HUES64 (cell line): ENCODE data around the gene MRPL11.

Experiments used
- H3K27ac ChIP-seq: 2 replicates; pipeline ENCODE4 v1.7.0; 2013; ENCODE audit warnings: low read depth, low read length, inconsistent platforms
- H3K27me3 ChIP-seq: 2 replicates; pipeline ENCODE4 v1.6.1; 2013; ENCODE audit warnings: mild to moderate bottlenecking, low read length; ENCODE audit not compliant: insufficient read depth
- H3K36me3 ChIP-seq: 2 replicates; pipeline ENCODE4 v1.6.1; 2013; ENCODE audit warnings: mild to moderate bottlenecking, low read length; ENCODE audit not compliant: insufficient read depth
- H3K4me1 ChIP-seq: 2 replicates; pipeline ENCODE4 v1.6.1; 2013; ENCODE audit warnings: mild to moderate bottlenecking, low read length, moderate library complexity; ENCODE audit not compliant: insufficient read depth
- H3K4me3 ChIP-seq: 2 replicates; pipeline ENCODE4 v1.5.1; 2013; ENCODE audit warnings: mild to moderate bottlenecking, low read length, moderate library complexity
- H3K9ac ChIP-seq: 2 replicates; pipeline ENCODE4 v1.6.1; 2013; ENCODE audit warnings: mild to moderate bottlenecking, low read depth, low read length
- H3K9me3 ChIP-seq: 2 replicates; pipeline ENCODE4 v1.6.1; 2013; ENCODE audit warnings: low read depth, low read length; ENCODE audit not compliant: insufficient read depth
- WGBS: fragments of 150-250, 120-280 bp; methylation state at CpG from one replicate; pipeline ENCODE4 v1.1.7; 2013; ENCODE audit warnings: missing lambda C conversion rate; 5-methylcytosine and 5-hydroxymethylcytosine counted together

The MRPL11 gene

DNA sequence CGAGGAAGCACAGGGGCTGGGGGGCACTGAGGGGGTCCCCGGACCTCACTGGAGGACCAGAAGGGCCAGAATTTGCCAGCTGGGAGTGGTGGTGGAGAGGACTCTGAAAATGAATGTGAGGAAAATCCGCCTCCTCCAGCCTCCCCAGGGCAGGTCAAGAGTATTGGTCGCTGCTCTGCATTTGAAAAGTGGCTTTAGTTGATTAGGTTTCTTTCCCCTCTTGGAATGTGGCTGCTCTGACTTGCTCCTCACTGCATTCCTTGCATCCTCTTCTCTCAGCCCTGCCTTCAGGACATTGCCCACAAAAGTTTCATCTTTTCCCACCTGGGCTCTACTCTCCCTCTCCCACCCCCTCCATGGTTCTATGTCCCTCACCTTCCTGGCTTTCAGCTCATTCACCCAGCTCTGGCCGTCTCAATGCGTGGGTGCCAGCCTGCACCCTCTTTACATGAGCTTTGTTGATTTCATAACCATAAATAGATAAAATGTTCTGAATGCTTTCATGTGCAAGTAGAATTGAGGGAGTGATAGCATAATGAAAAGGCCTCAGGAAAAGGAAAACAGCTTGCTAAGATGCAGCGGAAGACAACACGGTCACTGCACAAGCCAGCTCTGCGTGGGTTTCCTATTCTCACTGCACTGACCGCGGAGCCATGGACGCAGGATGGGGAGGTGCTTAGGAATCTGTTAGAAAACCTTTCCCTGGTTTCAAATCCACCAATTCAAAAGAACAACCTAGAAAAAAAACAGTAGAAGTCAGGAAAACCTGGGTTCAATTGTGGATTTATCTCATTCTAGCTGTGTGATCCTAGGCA, 24.3 kb downstream of the MRPL11 start:
- 43% methylated on average over 11 of the region's 12 CpGs for WGBS
- Histone ChIP-seq H3K9ac (peak overlapping the region; percentile 31; the same call in 1 of the 2 replicates), H3K4me3 (peak overlapping the region; percentile 24), H3K36me3 (no peaks in the 10 kb centered on the region), H3K27me3 (peaks cover 6% of the 10 kb centered on the region), H3K4me1 (peaks cover 46% of the 10 kb centered on the region), H3K9me3 (no peaks in the 10 kb centered on the region), H3K27ac (peak overlapping the region; percentile 92)

DNA sequence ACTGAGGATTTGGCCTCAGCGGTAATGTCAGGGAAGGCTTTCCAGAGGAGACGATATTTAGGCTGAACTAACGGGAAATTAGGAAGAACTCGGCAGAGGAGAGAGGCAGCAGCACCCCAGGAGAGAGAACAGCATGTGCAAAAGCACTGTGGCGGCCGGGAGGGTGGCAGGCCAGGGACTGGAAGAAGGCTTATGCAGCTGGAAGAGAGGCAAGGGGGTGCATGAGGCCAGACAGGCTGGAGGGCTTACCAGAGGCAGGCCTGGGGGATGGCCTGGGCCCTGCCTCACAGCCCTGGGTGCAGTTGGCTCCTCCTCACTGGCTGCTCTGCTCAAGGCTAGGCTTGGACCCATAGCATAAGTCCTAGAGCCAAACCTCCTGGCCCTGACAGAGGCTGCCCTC, 25.5 kb downstream of the MRPL11 start:
- Histone ChIP-seq H3K27ac (peak overlapping the region; percentile 92), H3K4me1 (peaks cover 37% of the 10 kb centered on the region), H3K27me3 (no peaks in the 10 kb centered on the region), H3K9me3 (no peaks in the 10 kb centered on the region), H3K4me3 (no peak overlapping the region), H3K36me3 (no peaks in the 10 kb centered on the region), H3K9ac (no peak overlapping the region)
- WGBS = 91% methylated on average over 6 of the region's 6 CpGs

GRCh38 chr11:66412110-66412509, 26.5 kb downstream of the MRPL11 start:
- WGBS = 88% methylated on average over 7 of the region's 7 CpGs
- Histone ChIP-seq H3K27ac (no peak overlapping the region), H3K4me1 (peaks cover 29% of the 10 kb centered on the region), H3K4me3 (no peak overlapping the region), H3K36me3 (no peaks in the 10 kb centered on the region), H3K27me3 (no peaks in the 10 kb centered on the region), H3K9me3 (no peaks in the 10 kb centered on the region), H3K9ac (no peak overlapping the region)

DNA sequence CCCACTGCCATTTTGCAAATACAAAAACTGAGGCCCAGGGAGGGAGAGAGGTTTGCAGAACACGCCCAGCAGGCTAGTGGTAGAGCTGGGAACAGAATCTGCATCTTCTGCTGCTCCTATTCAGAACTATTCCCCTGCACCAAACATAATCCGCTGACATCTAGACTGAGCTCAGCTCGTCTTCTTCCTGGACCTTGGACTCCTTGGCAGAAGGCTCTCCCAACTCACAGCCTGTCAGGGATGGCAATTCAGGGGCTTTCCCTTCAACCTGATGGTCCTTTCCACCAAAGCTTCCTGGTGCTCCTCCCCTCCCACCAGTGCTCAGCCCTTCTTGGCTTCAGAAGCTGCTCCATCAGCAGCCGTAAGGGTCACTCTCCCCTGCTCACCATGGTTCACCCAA, 27.3 kb downstream of the MRPL11 start:
- 90% methylated on average over 4 of the region's 4 CpGs for WGBS
- no peaks in the 10 kb centered on the region for H3K9me3 ChIP-seq
- H3K36me3 ChIP-seq = no peaks in the 10 kb centered on the region
- H3K4me3 ChIP-seq = no peak overlapping the region
- peaks cover 29% of the 10 kb centered on the region for H3K4me1 ChIP-seq
- no peak overlapping the region for H3K9ac ChIP-seq
- H3K27me3 ChIP-seq = no peaks in the 10 kb centered on the region
- H3K27ac ChIP-seq = no peak overlapping the region

DNA sequence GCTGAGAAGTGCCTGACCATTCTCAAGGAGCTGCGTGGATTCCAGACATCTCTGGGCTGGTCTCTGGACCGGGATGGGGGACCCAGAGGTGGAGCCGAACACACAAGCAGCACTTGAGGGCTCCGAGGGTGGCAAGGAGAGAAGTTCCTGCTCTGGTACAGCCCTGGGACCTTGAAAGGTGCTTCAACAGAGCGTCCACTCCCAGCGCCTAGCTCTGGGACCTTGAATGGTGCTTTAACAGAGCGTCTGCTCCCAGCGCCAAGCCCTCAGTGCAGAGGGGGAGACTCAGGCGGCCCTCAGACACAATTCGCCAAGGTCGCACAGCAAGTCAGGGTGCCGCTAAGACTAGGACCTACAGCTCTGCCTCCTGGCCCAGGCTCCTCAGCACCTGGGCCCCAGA, 28.5 kb downstream of the MRPL11 start:
- peaks cover 28% of the 10 kb centered on the region for H3K4me1 ChIP-seq
- no peaks in the 10 kb centered on the region for H3K9me3 ChIP-seq
- no peak overlapping the region for H3K4me3 ChIP-seq
- no peak overlapping the region for H3K27ac ChIP-seq
- no peak overlapping the region for H3K9ac ChIP-seq
- 94% methylated on average over 12 of the region's 12 CpGs for WGBS
- no peaks in the 10 kb centered on the region for H3K36me3 ChIP-seq
- no peaks in the 10 kb centered on the region for H3K27me3 ChIP-seq

DNA sequence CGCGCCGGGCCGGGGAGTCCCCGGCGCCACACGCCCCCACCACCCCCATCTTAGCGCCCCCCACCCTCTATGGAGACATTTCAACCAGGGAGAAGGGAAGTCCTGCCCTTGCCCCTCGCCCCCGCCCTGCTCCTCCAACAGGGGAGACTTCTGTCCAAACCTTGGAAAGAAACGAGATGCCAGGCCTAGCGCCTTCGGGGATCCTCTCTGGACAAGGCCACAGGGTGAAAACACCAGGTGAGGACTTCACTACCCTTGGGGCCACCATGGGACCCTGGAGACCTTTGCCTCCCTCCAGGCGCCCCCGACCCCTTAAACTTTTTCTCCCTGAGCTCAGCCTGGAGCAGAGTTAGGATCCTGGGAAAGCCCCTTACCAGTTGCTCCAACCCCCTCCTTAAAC, 29.4 kb downstream of the MRPL11 start:
- peaks cover 19% of the 10 kb centered on the region for H3K4me1 ChIP-seq
- H3K27me3 ChIP-seq = no peaks in the 10 kb centered on the region
- no peaks in the 10 kb centered on the region for H3K9me3 ChIP-seq
- WGBS = 25% methylated on average over 15 of the region's 15 CpGs
- peak overlapping the region; percentile 81; the same call in 1 of the 2 replicates for H3K27ac ChIP-seq
- peak overlapping the region; percentile 71; the same call in 1 of the 2 replicates for H3K9ac ChIP-seq
- H3K36me3 ChIP-seq = no peaks in the 10 kb centered on the region
- H3K4me3 ChIP-seq = peak overlapping the region; percentile 70

GRCh38 chr11:66408488-66409214, 30.0 kb downstream of the MRPL11 start:
- Histone ChIP-seq H3K27me3 (no peaks in the 10 kb centered on the region), H3K9me3 (no peaks in the 10 kb centered on the region), H3K9ac (peak overlapping the region; percentile 48; the same call in 1 of the 2 replicates), H3K4me1 (peaks cover 14% of the 10 kb centered on the region), H3K27ac (peak overlapping the region; percentile 89), H3K4me3 (peak overlapping the region; percentile 70), H3K36me3 (no peaks in the 10 kb centered on the region)
- under 1% methylated on average over 63 of the region's 63 CpGs for WGBS

- Histone ChIP-seq H3K4me1 (peaks cover 10% of the 10 kb centered on the region; the same call in 1 of the 2 replicates), H3K4me3 (no peak overlapping the region), H3K36me3 (no peaks in the 10 kb centered on the region), H3K27me3 (no peaks in the 10 kb centered on the region), H3K9me3 (no peaks in the 10 kb centered on the region), H3K27ac (no peak overlapping the region), H3K9ac (no peak overlapping the region)
- WGBS = 80% methylated on average over 4 of the region's 5 CpGs
These were observed 31.0 kb downstream of the MRPL11 start for GRCh38 chr11:66407651-66408050.

DNA sequence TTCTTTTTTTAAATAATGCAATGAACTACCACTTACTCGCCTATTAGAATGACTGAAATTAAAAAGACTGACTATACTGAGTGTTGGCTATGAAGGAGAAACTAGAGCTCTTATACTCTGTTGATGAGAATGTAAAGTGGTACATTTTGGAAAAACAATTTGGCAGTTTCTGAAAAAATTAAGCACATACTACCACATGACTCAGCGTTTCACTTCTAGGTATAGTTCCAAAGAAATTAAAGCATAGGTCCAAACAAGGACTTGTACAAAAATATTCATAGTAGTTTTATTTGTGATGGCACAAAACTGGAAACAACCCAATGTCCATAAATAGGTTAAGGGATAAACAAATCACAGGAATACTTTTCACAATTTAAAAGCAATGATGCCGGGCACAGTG, 44.7 kb downstream of the MRPL11 start:
- H3K4me3 ChIP-seq = no peak overlapping the region
- H3K36me3 ChIP-seq = no peaks in the 10 kb centered on the region
- no peak overlapping the region for H3K9ac ChIP-seq
- no peak overlapping the region for H3K27ac ChIP-seq
- H3K4me1 ChIP-seq = no peaks in the 10 kb centered on the region
- WGBS = 99% methylated on average over 3 of the region's 3 CpGs
- no peaks in the 10 kb centered on the region for H3K9me3 ChIP-seq
- H3K27me3 ChIP-seq = no peaks in the 10 kb centered on the region

DNA sequence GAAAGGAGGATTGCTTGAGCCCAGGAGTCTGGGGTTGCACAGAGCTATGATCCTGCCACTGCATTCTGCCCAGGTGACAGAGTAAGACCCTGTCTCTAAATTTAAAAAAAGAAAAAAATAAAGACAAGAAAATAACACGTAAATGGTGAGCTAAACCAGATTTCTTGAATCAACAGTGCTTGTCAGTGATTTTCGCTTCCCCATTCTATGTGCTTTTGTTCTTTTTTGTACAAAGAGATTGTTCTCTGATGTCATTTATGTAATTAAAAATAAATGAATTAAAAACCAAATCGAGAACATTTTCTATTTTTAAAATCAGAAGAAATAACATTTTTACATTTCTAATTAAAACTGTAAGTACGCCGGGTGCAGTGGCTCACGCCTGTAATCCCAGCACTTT, 47.3 kb downstream of the MRPL11 start:
- WGBS = 97% methylated on average over 5 of the region's 6 CpGs
- Histone ChIP-seq H3K27ac (no peak overlapping the region), H3K9ac (no peak overlapping the region)

DNA sequence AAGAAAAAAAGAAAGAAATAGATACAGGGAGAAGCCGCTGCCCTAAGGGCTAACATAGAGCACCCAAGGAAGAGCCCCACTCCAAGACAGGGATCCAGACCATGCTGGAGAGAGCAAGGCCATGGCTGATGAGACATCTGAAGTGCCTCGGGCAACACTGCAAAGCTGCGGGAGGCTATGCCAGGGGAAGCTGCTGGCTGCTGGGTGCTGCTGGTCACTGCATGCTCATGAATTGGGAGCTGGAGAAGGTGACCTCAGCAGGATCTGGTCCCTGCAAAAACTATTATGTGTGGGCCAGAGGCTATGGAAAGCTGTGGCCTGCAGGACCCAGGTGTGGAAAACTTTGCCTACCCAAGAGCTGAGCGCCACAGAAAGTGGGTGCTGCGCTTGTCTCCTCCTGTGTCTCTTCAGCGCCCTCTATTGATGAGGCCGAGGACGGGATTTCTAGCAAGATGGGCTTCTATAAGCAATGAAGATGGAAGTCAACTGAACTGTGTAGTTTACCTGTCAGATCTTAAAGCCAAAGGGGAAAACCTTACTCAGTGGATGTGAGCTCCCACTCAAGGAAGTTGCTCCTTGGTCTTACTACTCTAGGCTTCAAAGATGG, 49.8 kb downstream of the MRPL11 start:
- 38% methylated on average over 8 of the region's 8 CpGs for WGBS
- Histone ChIP-seq H3K36me3 (no peaks in the 10 kb centered on the region), H3K4me1 (no peaks in the 10 kb centered on the region), H3K9me3 (no peaks in the 10 kb centered on the region), H3K27ac (no peak overlapping the region), H3K9ac (no peak overlapping the region), H3K4me3 (no peak overlapping the region), H3K27me3 (peaks cover 7% of the 10 kb centered on the region; the same call in 1 of the 2 replicates)

More for the DNA sequence above, 47.3 kb downstream of the MRPL11 start:
- Histone ChIP-seq H3K4me1 (no peaks in the 10 kb centered on the region), H3K9me3 (no peaks in the 10 kb centered on the region), H3K4me3 (no peak overlapping the region), H3K27me3 (peaks cover 7% of the 10 kb centered on the region; the same call in 1 of the 2 replicates), H3K36me3 (no peaks in the 10 kb centered on the region)
